Left kidney (tissue), 2 donors: ENCODE measurements around the gene CCL3. TPM values are rescaled to one million over a fixed set of nuclear protein-coding genes. Genes with fewer than 3 reads are reported as not detected.

Experiments used
- DNase-seq: peaks from one replicate; pipeline ENCODE4 v3.0.0-alpha.2; 2013
- polyA plus RNA-seq: library from polyadenylated mRNA; unstranded; fragments of 120-200 nt; gene quantifications from one replicate; pipeline ENCODE4 v1.2.1, GENCODE V29; 2013; ENCODE audit not compliant: insufficient read length

Gene CCL3
- polyA plus RNA-seq, 1 donor, result 3.9 TPM

- DNase-seq, result no peak
Observed at GRCh38 chr17:36048066-36048465, 41.9 kb downstream of the CCL3 start.

Other genes with a start within 250 kb of the CCL3 start
- gene HEATR9, start 221.3 kb downstream of the CCL3 start, polyA plus RNA-seq, result 0.20 TPM
- 1.5 TPM for gene CCL5, start 209.8 kb downstream of the CCL3 start, polyA plus RNA-seq
- 3.1 TPM for gene RDM1, start 159.4 kb downstream of the CCL3 start, polyA plus RNA-seq
- gene LYZL6, start 146.4 kb downstream of the CCL3 start, polyA plus RNA-seq, result not detected
- 0.20 TPM for gene CCL16, start 108.6 kb downstream of the CCL3 start, polyA plus RNA-seq
- 18.0 TPM for gene CCL14, start 103.4 kb downstream of the CCL3 start, polyA plus RNA-seq
- 7.5 TPM for gene CCL15, start 88.6 kb downstream of the CCL3 start, polyA plus RNA-seq
- 0.48 TPM for gene CCL23, start 72.2 kb downstream of the CCL3 start, polyA plus RNA-seq
- gene CCL18, start 25.9 kb downstream of the CCL3 start, polyA plus RNA-seq, result not detected
- 1.7 TPM for gene CCL4, start 13.7 kb upstream of the CCL3 start, polyA plus RNA-seq
- 16.2 TPM for gene TBC1D3B, start 86.5 kb upstream of the CCL3 start, polyA plus RNA-seq
- 0.91 TPM for gene CCL3L1, start 106.6 kb upstream of the CCL3 start, polyA plus RNA-seq
- gene CCL4L2, start 120.9 kb upstream of the CCL3 start, polyA plus RNA-seq, result 1.4 TPM
- 0.57 TPM for gene TBC1D3I, start 174.4 kb upstream of the CCL3 start, polyA plus RNA-seq
- not detected for gene TBC1D3G, start 233.7 kb upstream of the CCL3 start, polyA plus RNA-seq